ENCODE data around the gene DIS3L2. TPM values are rescaled to one million over a fixed set of nuclear protein-coding genes. Genes with fewer than 3 reads are reported as not detected.

The DIS3L2 gene
- total and polyA plus RNA-seq, 2 of the 8 experiments (the other 6 are each of a cell fraction or from before 2014, with no cell fraction given): 11.5 to 21.6 TPM

- H2AK5ac ChIP-seq (ENCODE audit: low read depth, low read length): no peak overlapping the region
- ChIA-PET CTCF (ENCODE audit: partially characterized antibody) (interaction anchor here (0.7 to 9.5 kb wide), 7 partner anchors 10 to 83 kb away, joined by 3 to 88 read pairs (median 6); partner anchors contain the start of gene ALPP), POLR2A (ENCODE audit: partially characterized antibody) (interaction anchor here (2.0 kb wide), 1 partner anchor 25 kb away, joined by 4 read pairs; no protein-coding TSS in a partner anchor)
- no peak overlapping the region for H3K23ac ChIP-seq (ENCODE audit: insufficient read length)
- no peak overlapping the region for H3K18ac ChIP-seq (ENCODE audit: extremely low read depth, low read length)
- no peaks in the 10 kb centered on the region for H3K9me3 ChIP-seq (ENCODE audit: insufficient read depth in 2 of 2, low read depth in 1 of 2, low read length in 1 of 2)
- no peak overlapping the region for H4K5ac ChIP-seq (ENCODE audit: insufficient read length, low read depth, low read length)
- no peak overlapping the region for H2AFZ ChIP-seq (ENCODE audit: low read length)
- no peak overlapping the region for H4K91ac ChIP-seq (replicated peaks; ENCODE audit: insufficient read length, low read length)
- H3K4ac ChIP-seq (replicated peaks; ENCODE audit: insufficient read length, low read depth, low read length): no peak overlapping the region
- H3K4me3 ChIP-seq (ENCODE audit: extremely low read depth in 1 of 4, insufficient read depth in 2 of 4, low read depth in 3 of 4, low read length in 4 of 4): no peak overlapping the region
- H3K14ac ChIP-seq (ENCODE audit: insufficient read length): no peak overlapping the region
- no peak overlapping the region for H4K8ac ChIP-seq (ENCODE audit: extremely low read depth, insufficient read depth, low read length)
- no peak for FAIRE-seq
- H2BK12ac ChIP-seq (ENCODE audit: low read depth, low read length): no peak overlapping the region
- H2BK5ac ChIP-seq (ENCODE audit: low read depth, low read length): no peak overlapping the region
- H3K36me3 ChIP-seq (ENCODE audit: control insufficient read depth in 2 of 4, insufficient read depth in 4 of 4, low read length in 3 of 4): no peaks in the 10 kb centered on the region
- H2BK20ac ChIP-seq (ENCODE audit: low read length): no peak overlapping the region
- no peak overlapping the region for H3K4me2 ChIP-seq (ENCODE audit: insufficient read depth in 1 of 2, low read depth in 2 of 2, low read length in 2 of 2)
- WGBS, 2 experiments (ENCODE audit: extremely low coverage in 1 of 2, insufficient coverage in 1 of 2, insufficient read length in 1 of 2, insufficient replicate concordance in 2 of 2, low coverage in 1 of 2, low lambda C conversion rate in 2 of 2, missing lambda C conversion rate in 1 of 2): 85% methylated on average over 5 of the region's 5 CpGs; no CpG with 5 or more reads in 1 of the 2 experiments
- TF ChIP-seq POLR2A (IDR thresholded peaks at IDR 0.05; ENCODE audit: control extremely low read depth in 1 of 2, low read depth in 2 of 2, low read length in 2 of 2) (no peak), KDM5A (IDR thresholded peaks at IDR 0.05; ENCODE audit: low read length) (no peak)
- peaks cover 0 to 8% (median 1%) of the 10 kb centered on the region in 4 experiments; a peak in 4 of 7 replicates for H3K4me1 ChIP-seq (replicated peaks in 1 of 4; ENCODE audit: control insufficient read depth in 3 of 4, insufficient read depth in 4 of 4, low read length in 3 of 4)
- H3K23me2 ChIP-seq (ENCODE audit: low read depth, low read length): no peaks in the 10 kb centered on the region
- 0 out of 2 replicates have a peak overlapping the region, but pooled peaks have one; percentile 5 for H2BK15ac ChIP-seq (ENCODE audit: low read length)
- no peaks in the 10 kb centered on the region for H3K79me1 ChIP-seq (ENCODE audit: low read depth, low read length)
- no peaks in the 10 kb centered on the region for H3K79me2 ChIP-seq (ENCODE audit: control insufficient read depth in 1 of 2, insufficient read depth in 2 of 2, low read length in 2 of 2)
- H3K56ac ChIP-seq (replicated peaks; ENCODE audit: insufficient read length, low read depth, low read length): no peak overlapping the region
- no peaks in the 10 kb centered on the region for H4K20me1 ChIP-seq (replicated peaks in 1 of 2; ENCODE audit: control insufficient read depth in 1 of 2, insufficient read depth in 2 of 2, low read length in 2 of 2)
- no peak for DNase-seq (ENCODE audit: low read depth in 1 of 2, low spot score in 2 of 2)
- no peak overlapping the region for H2BK120ac ChIP-seq (replicated peaks; ENCODE audit: low read depth, low read length)
- no peaks in the 10 kb centered on the region for H3K27me3 ChIP-seq (replicated peaks in 1 of 4; ENCODE audit: control insufficient read depth in 3 of 4, extremely low read depth in 1 of 4, insufficient read depth in 3 of 4, low read length in 3 of 4)
- H3K27ac ChIP-seq (ENCODE audit: low read depth, low read length): no peak overlapping the region
- H3K9ac ChIP-seq (replicated peaks in 1 of 4; ENCODE audit: extremely low read depth in 1 of 4, low read depth in 3 of 4, low read length in 3 of 4): no peak overlapping the region
Observed at GRCh38 chr2:232361646-232362045, 400.1 kb downstream of the DIS3L2 start.

All from H1 (cell line).